SU-DHL-6 (cell line): ENCODE data around the gene SULF2.

Experiments
- H2AFZ ChIP-seq: fragments of 200-600 bp; sonication (generic); 2 replicates; pipeline ENCODE4 v1.6.1; 2014; ENCODE audit warnings: low read depth, mild to moderate bottlenecking, moderate library complexity, mixed read lengths, antibody characterized with exemption, low read length; ENCODE audit not compliant: severe bottlenecking
- H3F3A ChIP-seq: fragments of 200-600 bp; shearing (Covaris generic); 2 replicates; pipeline ENCODE4 v1.6.0; 2016; ENCODE audit warnings: antibody characterized with exemption, mild to moderate bottlenecking; ENCODE audit not compliant: insufficient read depth
- H3K27ac ChIP-seq: fragments of 200-600 bp; sonication (generic); 2 replicates; pipeline ENCODE4 v1.5.1; 2016; ENCODE audit warnings: low read depth, mild to moderate bottlenecking, low read length, moderate library complexity, mixed read lengths
- H3K27me3 ChIP-seq: fragments of 200-600 bp; sonication (generic), shearing (Covaris generic); 2 replicates; pipeline ENCODE4 v1.6.0; 2014; ENCODE audit warnings: mild to moderate bottlenecking, low read length
- H3K36me3 ChIP-seq: fragments of 200-600 bp; sonication (generic); 2 replicates; pipeline ENCODE4 v1.6.1; 2014; ENCODE audit warnings: mild to moderate bottlenecking, low read length, mixed read lengths
- H3K4me2 ChIP-seq: fragments of 300-600, 200-600 bp; shearing (Covaris generic), sonication (generic); 2 replicates; pipeline ENCODE4 v1.6.0; 2014; ENCODE audit warnings: low read length, low read depth, mild to moderate bottlenecking; ENCODE audit not compliant: poor library complexity, severe bottlenecking
- H3K4me3 ChIP-seq: fragments of 200-600 bp; sonication (generic); 2 replicates; pipeline ENCODE4 v1.5.1; 2014; ENCODE audit warnings: antibody characterized with exemption, low read length, mild to moderate bottlenecking, mixed read lengths; ENCODE audit not compliant: insufficient read depth, poor library complexity, severe bottlenecking
- H3K79me2 ChIP-seq: fragments of 200-600 bp; sonication (generic); 2 replicates; pipeline ENCODE4 v1.6.1; 2014; ENCODE audit warnings: mild to moderate bottlenecking, low read length, moderate library complexity; ENCODE audit not compliant: insufficient read depth
- H3K9ac ChIP-seq: fragments of 200-600 bp; sonication (generic); 2 replicates; pipeline ENCODE4 v1.7.0; 2014; ENCODE audit warnings: mild to moderate bottlenecking, low read length
- H3K9me2 ChIP-seq: fragments of 200-600 bp; sonication (generic); replicated peaks from 2 replicates; pipeline ENCODE4 v1.6.1; 2014; ENCODE audit warnings: low read length; ENCODE audit not compliant: insufficient read depth
- H3K9me3 ChIP-seq: fragments of 200-600 bp; sonication (generic); 2 replicates; pipeline ENCODE4 v1.6.1; 2014; ENCODE audit warnings: low read length, mixed read lengths; ENCODE audit not compliant: insufficient read depth
- H4K20me1 ChIP-seq: fragments of 200-600 bp; sonication (generic); 2 replicates; pipeline ENCODE4 v1.6.1; 2014; ENCODE audit warnings: low read depth, mild to moderate bottlenecking, antibody characterized with exemption, low read length, moderate library complexity, mixed read lengths
- CTCF ChIP-seq: fragments of 200-600 bp; sonication (generic); IDR thresholded peaks from one replicate; pipeline ENCODE4 v1.5.1; 2017; ENCODE audit warnings: antibody characterized with exemption, mild to moderate bottlenecking, low read length, moderate library complexity; ENCODE audit not compliant: insufficient read depth, poor library complexity, severe bottlenecking
- EZH2phosphoT487 ChIP-seq: fragments of 200-600 bp; sonication (generic), shearing (Covaris generic); conservative IDR thresholded peaks from 2 replicates; pipeline ENCODE4 v1.6.1; 2018; ENCODE audit warnings: mild to moderate bottlenecking, antibody characterized with exemption, low read length, moderate library complexity, mixed read lengths

Gene SULF2

GRCh38 chr20:47810721-47811347, 25.6 kb upstream of the SULF2 start:
- no peak overlapping the region for H3K9ac ChIP-seq
- H2AFZ ChIP-seq = no peak overlapping the region
- no peaks in the 10 kb centered on the region for H3K79me2 ChIP-seq
- no peak overlapping the region for H3K4me2 ChIP-seq
- H3F3A ChIP-seq = no peaks in the 10 kb centered on the region
- TF ChIP-seq EZH2phosphoT487 = no peak
- TF ChIP-seq CTCF = no peak
- H3K4me3 ChIP-seq = no peak overlapping the region
- H3K9me2 ChIP-seq = no peaks in the 10 kb centered on the region
- no peaks in the 10 kb centered on the region for H3K36me3 ChIP-seq
- H3K27me3 ChIP-seq = no peaks in the 10 kb centered on the region
- no peaks in the 10 kb centered on the region for H3K9me3 ChIP-seq
- no peak overlapping the region for H3K27ac ChIP-seq
- no peaks in the 10 kb centered on the region for H4K20me1 ChIP-seq

GRCh38 chr20:47810116-47810677, 24.9 kb upstream of the SULF2 start:
- H3F3A ChIP-seq = no peaks in the 10 kb centered on the region
- H3K9ac ChIP-seq = no peak overlapping the region
- H3K4me3 ChIP-seq = no peak overlapping the region
- H4K20me1 ChIP-seq = no peaks in the 10 kb centered on the region
- no peak overlapping the region for H3K27ac ChIP-seq
- no peak overlapping the region for H3K4me2 ChIP-seq
- H3K9me2 ChIP-seq = no peaks in the 10 kb centered on the region
- no peak overlapping the region for H2AFZ ChIP-seq
- H3K27me3 ChIP-seq = no peaks in the 10 kb centered on the region
- TF ChIP-seq EZH2phosphoT487 = no peak
- no peak for TF ChIP-seq CTCF
- no peaks in the 10 kb centered on the region for H3K36me3 ChIP-seq
- no peaks in the 10 kb centered on the region for H3K9me3 ChIP-seq
- H3K79me2 ChIP-seq = no peaks in the 10 kb centered on the region

- H3K9me3 ChIP-seq = no peaks in the 10 kb centered on the region
- H4K20me1 ChIP-seq = no peaks in the 10 kb centered on the region
- no peaks in the 10 kb centered on the region for H3K9me2 ChIP-seq
- H3K9ac ChIP-seq = no peak overlapping the region
- no peaks in the 10 kb centered on the region for H3K79me2 ChIP-seq
- no peaks in the 10 kb centered on the region for H3K27me3 ChIP-seq
- H3K36me3 ChIP-seq = no peaks in the 10 kb centered on the region
- H3K4me2 ChIP-seq = no peak overlapping the region
- H3K4me3 ChIP-seq = no peak overlapping the region
- TF ChIP-seq EZH2phosphoT487 (no peak), CTCF (no peak)
- no peak overlapping the region for H3K27ac ChIP-seq
- no peak overlapping the region for H2AFZ ChIP-seq
- no peaks in the 10 kb centered on the region for H3F3A ChIP-seq
These were observed 24.1 kb upstream of the SULF2 start for GRCh38 chr20:47809161-47809960.
